ENCODE results near the gene UFSP2.

GRCh38 chr4:185394568-185395237 is 31.1 kb downstream of the UFSP2 start:
- TF ChIP-seq POLR2A (IDR thresholded peaks at IDR 0.05) (no peak), CTCF (IDR thresholded peaks at IDR 0.05) (no peak), POLR2AphosphoS5 (IDR thresholded peaks at IDR 0.05; ENCODE audit: insufficient read depth in 1 of 2, low read depth in 1 of 2) (no peak)
